ENCODE data around the gene OTOR.

OTOR gene

DNA sequence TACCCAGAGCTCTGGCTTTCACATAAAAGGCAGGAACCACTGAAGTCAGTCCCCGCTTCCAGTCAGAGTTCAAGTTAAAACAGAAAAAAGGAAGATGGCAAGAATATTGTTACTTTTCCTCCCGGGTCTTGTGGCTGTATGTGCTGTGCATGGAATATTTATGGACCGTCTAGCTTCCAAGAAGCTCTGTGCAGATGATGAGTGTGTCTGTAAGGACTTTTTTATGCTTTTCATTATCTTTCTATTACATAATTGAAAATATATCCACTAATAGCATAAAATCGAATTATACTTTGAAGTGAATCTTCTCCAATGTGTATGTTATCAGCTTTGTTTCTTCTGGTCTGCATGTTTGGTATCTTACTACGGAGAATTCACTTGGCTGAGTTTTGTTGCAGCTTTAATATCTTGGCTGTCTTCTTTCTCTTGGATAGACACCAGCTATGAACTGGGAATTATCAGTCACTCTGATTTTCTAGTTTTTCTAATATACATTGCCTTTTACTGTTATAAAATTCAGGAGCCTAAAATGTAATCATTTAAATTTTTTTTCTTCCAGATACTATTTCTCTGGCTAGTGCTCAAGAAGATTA, at the start of gene OTOR:
Gene OTOR, plus strand, starts transcription at position 51 of the 593 bp plus-strand sequence. Its CDS starts 44 bp downstream, at position 95.
- no peak for DNase-seq

DNA sequence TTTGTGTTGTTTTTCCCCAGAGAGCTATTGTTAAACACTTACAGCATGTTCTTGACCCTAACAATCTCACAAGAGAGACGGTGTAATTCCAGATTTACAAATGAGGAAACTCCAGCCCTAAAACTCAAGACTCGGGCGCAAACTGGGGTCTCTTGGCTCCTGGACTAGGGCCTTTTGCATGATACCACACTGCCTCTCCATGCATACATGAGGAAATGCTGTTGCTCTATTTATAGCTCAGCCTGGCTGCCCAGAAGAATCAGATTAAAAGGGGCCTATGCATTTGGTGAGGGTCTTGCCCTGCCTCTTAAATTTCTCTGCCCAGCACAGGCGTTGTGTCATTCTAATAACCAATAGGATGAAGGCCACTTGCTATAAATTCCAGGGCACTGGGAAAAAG, 48.9 kb upstream of the OTOR start:
- peak; percentile 30 for DNase-seq

DNA sequence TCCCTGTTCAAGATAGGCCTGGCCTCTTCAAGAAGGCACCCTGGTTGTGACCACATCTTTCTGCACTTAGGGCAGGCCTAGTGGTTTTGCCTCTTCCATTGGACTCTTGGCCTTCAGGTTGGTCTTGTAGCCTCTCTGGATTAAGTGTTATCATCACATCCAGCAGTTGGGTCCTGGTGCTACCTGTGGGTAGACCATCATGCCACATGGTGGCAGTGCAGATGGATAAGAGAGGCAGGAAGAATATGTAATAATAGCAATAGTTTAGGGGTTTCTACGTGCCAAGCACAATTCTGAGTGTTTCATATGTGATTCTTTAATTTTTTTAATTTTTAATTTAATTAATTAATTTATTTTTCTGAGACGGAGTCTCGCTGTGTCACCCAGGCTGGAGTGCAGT, 46.9 kb upstream of the OTOR start:
- peak; percentile 33 for DNase-seq

DNA sequence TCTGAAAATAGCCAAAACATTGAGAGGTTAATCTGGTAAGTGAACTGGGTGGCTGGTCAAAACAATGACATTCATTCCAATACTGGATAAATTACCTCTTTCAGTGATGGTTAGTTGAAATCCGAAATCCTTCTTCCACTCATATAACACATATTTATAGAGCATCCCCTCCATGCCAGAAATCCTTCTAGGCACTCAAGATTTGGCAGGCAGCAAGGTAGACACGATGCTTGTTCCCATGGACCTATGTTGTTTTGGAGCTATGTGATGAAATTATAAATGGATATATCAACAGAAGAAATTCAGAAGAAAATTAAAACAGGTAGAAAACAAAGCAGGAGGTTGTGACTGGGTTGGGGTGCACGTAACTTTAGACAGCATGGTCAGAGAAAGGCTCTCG, 44.6 kb upstream of the OTOR start:
- DNase-seq: no peak

DNA sequence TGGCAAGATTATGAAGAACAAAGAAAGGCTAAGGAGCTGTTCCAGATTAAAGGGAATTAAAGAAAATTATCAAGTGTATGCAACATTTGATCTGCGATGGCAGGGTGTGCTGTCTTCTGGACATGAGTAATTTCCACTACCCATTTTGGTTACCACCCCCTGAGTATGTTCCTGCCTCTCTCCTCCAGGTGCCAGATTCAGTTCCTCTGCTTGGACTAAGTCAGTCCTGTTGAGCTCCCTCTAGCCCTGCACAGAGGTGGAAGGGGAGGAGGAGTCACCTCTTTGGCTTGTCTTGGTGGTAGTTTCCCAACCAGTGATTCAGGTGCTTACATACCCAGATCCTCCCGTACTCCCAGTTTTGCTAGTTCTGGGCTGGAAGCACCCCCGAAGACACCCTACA, 40.5 kb upstream of the OTOR start:
- DNase-seq: no peak

DNA sequence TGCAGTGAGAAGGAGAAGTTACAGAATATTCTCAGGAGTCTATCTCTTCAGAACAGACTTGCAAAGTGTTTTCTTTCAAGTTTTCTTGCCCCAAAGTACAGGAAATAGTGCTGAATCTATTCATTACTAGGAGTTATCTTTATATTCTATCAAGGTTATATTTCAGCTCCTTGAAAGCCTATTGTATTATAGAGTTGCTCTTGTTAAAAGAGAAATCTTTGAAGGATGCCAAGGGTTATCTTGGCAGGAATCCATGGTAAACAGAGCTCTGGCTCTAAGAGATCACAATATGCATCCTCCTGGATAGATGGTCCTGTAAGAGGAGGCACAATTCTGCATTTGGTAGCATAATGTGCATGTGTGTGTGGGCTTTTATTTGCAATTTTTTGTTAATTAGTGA, 39.6 kb upstream of the OTOR start:
- DNase-seq: no peak

- no peak for DNase-seq
These were observed 39.1 kb upstream of the OTOR start for GRCh38 chr20:16709017-16709416.

GRCh38 chr20:16710781-16711180, 37.4 kb upstream of the OTOR start:
- DNase-seq: no peak

- DNase-seq: peak; percentile 40
These were observed 36.4 kb upstream of the OTOR start for GRCh38 chr20:16711661-16712258.

DNA sequence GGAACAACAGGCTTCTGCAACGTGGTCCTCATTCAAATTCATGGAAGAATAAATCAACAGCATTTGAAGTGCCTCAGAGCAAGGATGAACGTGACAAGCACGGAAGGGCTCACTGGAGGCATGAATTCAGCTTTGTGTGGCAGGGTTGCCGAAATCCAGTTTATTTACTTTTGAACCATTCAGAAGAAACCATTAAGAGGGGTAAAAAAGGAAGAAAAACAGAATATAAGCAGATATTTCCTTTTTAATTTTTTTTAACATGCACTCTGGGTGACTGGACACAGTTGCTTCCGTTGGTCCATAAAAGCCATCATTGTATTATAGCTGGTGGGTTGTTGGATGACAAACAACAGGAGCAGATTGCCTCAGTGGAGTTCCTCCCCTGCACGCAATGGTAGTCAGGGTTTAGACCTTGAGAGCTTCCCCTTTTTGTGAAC, 35.6 kb upstream of the OTOR start:
- no peak for DNase-seq

GRCh38 chr20:16713066-16713465, 35.1 kb upstream of the OTOR start:
- DNase-seq: no peak

GRCh38 chr20:16714242-16714641, 33.9 kb upstream of the OTOR start:
- DNase-seq: no peak

DNA sequence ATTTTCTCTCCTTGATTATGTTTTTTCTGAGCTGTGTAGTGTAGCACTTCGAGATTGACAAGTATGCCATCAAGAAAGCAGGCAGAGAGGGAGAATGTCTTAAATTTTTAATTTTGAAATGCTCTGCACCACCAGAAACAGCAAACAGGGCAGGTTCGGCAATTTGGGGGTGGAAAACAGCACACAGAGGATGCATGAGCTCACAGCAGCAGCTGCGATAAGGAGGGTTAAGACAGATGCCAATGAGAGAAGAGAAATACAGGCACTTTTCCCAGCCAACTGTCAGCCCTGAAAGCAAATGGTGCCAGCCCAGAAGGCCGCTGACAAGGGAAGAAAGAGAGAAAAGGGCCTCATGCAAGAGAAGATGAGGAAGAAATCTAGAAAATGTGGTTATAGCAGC, 33.4 kb upstream of the OTOR start:
- no peak for DNase-seq

DNA sequence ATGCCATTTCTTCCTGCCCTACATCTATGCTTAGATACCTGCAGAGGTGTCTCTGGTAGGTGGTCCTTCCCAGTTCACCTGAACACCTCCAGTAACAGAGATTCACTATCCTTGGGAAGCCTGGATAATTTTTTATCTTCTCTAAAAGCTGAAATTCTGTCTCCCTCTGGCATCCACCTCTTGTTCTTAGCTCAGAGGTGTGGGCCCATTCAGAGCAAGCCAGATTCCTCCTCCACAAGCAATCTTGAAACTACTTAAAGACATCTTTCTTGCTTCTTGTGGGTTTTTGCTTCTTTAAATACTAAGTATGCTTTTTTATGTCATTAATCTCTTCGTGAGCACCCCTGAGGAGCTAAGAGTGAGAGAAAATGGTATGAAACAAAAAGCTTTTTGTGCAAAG, 28.7 kb upstream of the OTOR start:
- DNase-seq: no peak

GRCh38 chr20:16729080-16729479, 19.1 kb upstream of the OTOR start:
- DNase-seq: no peak

GRCh38 chr20:16729565-16730460, 18.3 kb upstream of the OTOR start, which contains the start of gene SNRPB2:
Gene SNRPB2 (plus strand): TSS chr20:16730026. CDS start chr20:16731703, 1,677 bp downstream.
- peak; percentile 95 for DNase-seq

- DNase-seq: peak; percentile 13
These were observed 15.5 kb upstream of the OTOR start for GRCh38 chr20:16732506-16733152.

DNA sequence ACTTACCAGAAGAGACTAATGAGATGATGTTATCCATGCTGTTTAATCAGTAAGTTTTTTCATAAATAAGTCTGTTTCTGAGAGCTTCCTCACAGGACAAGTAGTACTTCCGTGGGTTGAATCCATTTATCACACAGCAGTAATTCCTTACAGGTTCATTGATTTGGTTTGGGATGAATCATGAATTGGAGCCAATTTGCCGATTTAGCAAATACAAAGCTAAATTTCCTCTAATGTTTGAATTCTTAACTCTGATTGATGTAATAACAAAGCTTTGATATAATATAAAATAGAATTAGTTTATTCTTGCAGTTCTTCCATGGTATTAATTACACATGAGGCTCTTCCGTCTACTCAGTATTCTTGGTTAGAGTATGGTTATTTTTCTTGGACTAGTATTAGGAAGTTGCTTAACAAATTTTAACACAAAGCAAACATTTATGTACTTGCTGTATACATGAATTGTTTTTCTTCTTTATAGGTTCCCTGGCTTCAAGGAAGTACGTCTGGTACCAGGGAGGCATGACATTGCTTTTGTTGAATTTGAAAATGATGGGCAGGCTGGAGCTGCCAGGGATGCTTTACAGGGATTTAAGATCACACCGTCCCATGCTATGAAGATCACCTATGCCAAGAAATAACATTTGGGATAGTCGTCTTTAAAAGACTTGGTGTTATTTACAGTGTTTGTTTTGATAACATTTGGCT, 7.6 kb upstream of the OTOR start:
- no peak for DNase-seq

DNA sequence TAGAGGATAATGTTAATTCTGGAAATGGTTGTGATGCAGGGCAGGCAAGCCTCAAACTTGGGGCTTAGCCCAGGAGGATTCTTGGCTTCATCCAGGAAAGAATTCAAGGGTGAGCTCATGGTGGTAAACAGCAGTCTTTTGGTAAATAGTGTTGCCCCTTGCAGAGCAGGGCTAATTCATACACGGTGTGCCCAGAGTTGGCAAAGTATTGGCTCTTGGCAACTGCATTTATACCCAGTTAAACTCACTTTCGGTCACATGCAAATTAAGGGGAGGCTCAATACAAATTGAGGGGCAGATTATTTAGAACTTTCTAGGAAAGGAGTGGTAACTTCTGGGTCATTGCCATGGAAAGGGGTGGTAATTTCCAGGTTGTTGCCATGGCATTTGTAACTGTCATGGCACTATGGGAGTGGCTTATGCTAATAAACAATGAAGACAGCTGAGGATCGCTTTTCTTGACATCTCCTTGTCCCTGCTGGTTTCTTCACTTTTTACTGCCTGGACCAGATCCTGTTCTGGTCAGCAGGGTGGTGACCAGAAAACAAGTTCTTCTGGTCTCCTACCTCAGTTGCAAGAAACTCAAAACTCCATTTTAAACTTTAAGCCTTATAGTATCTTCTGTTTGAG, 3.9 kb upstream of the OTOR start:
- DNase-seq: no peak

DNA sequence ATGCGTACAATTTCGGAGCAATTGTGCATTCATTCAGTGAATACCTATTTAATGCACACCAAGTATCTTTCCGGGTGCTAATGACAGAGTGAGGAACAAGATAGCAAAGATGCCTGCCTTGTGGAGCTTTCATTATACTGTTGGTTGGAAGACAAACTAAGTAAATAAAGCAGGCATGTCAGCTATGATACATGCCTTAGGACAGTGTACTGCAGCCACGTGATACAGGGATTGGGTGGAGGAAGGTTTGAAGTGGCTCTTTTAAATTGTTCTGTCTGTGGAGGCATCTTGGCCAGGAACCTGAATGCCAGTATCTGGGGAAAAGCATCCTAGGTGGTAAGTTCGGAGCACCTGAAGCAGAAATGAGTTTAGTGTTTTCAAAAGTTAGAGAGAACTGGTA, 3.0 kb upstream of the OTOR start:
- DNase-seq: no peak

DNA sequence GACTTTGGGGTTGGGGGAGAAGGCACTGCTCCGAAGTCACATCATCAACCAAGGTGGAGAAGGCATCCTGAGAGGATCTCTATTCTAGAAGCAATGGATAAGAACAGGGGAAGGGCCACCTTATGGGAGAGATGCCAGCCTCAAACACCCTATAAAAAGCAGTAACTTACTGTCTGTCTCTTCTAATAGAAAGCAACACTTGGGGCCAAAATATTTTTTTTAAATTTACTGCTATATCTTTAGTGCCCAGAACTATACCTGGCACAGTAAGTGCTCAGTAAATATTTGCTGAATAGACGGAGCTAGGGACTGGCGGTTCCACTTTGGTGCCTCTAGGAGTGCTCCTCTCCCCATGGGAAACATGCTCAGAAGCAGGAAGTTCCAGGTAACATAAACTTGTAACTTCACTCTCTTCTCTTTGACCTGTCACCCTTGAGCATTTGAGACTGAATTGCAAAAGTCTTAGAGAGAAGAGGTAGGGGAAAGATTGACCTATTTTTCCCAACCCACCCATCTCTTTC, 807 bp upstream of the OTOR start:
- DNase-seq: no peak

GRCh38 chr20:16749573-16749972, 1.4 kb downstream of the OTOR start:
- no peak for DNase-seq
